Astrocyte (in vitro differentiated cells and primary cell): ENCODE data around the gene NPPB. TPM values are rescaled to one million over a fixed set of nuclear protein-coding genes. Genes with fewer than 3 reads are reported as not detected.

ENCODE experiments used
- DNase-seq: peaks from one replicate; pipeline ENCODE4 v3.0.0-alpha.2; 2010; ENCODE audit warnings: low read depth
- FAIRE-seq: peaks from 2 replicates; lab custom pipeline; 2011; peaks lifted over from hg19 to GRCh38; lab: Jason Lieb, UNC
- H2AFZ ChIP-seq: 2 replicates; pipeline ENCODE4 v1.6.0; 2012; ENCODE audit warnings: low read depth, low read length, inconsistent platforms
- H3K27ac ChIP-seq: 2 replicates; pipeline ENCODE4 v1.5.1; 2011; ENCODE audit warnings: low read depth, low read length, inconsistent platforms
- H3K27me3 ChIP-seq: 2 replicates; pipeline ENCODE4 v1.6.0; 2011; ENCODE audit warnings: low read length, inconsistent platforms; ENCODE audit not compliant: insufficient read depth
- H3K36me3 ChIP-seq: 2 replicates; pipeline ENCODE4 v1.5.1; 2011; ENCODE audit warnings: low read length, inconsistent platforms; ENCODE audit not compliant: insufficient read depth
- H3K4me1 ChIP-seq: 2 replicates; pipeline ENCODE4 v1.5.1; 2011; ENCODE audit warnings: low read length, inconsistent platforms; ENCODE audit not compliant: insufficient read depth
- H3K4me2 ChIP-seq: 2 replicates; pipeline ENCODE4 v1.6.0; 2012; ENCODE audit warnings: low read length, inconsistent platforms
- H3K4me3 ChIP-seq: 2 replicates; pipeline ENCODE4 v1.5.1; 2011; ENCODE audit warnings: low read depth, mild to moderate bottlenecking, low read length, inconsistent platforms; ENCODE audit not compliant: insufficient read depth
- H3K79me2 ChIP-seq: 2 replicates; pipeline ENCODE4 v1.6.0; 2012; ENCODE audit warnings: mild to moderate bottlenecking, low read length, inconsistent platforms; ENCODE audit not compliant: insufficient read depth
- H3K9ac ChIP-seq: 2 replicates; pipeline ENCODE4 v1.6.0; 2012; ENCODE audit warnings: mild to moderate bottlenecking, low read length, inconsistent platforms
- H3K9me3 ChIP-seq: 2 replicates; pipeline ENCODE4 v1.5.1; 2012; ENCODE audit warnings: low read depth, mild to moderate bottlenecking, low read length, inconsistent platforms; ENCODE audit not compliant: insufficient read depth
- H4K20me1 ChIP-seq: 2 replicates; pipeline ENCODE4 v1.6.0; 2012; ENCODE audit warnings: low read length, inconsistent platforms; ENCODE audit not compliant: insufficient read depth
- H3K27ac Mint-ChIP-seq: one replicate; pipeline ENCODE4 v1.8.0; 2021; ENCODE audit warnings: mild to moderate bottlenecking, mixed read lengths; ENCODE audit not compliant: unreplicated experiment
- H3K27me3 Mint-ChIP-seq: one replicate; pipeline ENCODE4 v1.8.0; 2021; ENCODE audit warnings: low read depth, mixed read lengths; ENCODE audit not compliant: unreplicated experiment
- H3K36me3 Mint-ChIP-seq: one replicate; pipeline ENCODE4 v1.8.0; 2021; ENCODE audit warnings: low read depth, mixed read lengths; ENCODE audit not compliant: unreplicated experiment
- H3K4me1 Mint-ChIP-seq: one replicate; pipeline ENCODE4 v1.8.0; 2021; ENCODE audit warnings: low read depth, mixed read lengths; ENCODE audit not compliant: unreplicated experiment
- H3K4me3 Mint-ChIP-seq: one replicate; pipeline ENCODE4 v1.8.0; 2021; ENCODE audit warnings: mild to moderate bottlenecking, moderate library complexity, mixed read lengths; ENCODE audit not compliant: unreplicated experiment
- H3K9me3 Mint-ChIP-seq: one replicate; pipeline ENCODE4 v1.8.0; 2021; ENCODE audit warnings: mild to moderate bottlenecking, mixed read lengths; ENCODE audit not compliant: unreplicated experiment
- CTCF ChIP-seq: IDR thresholded peaks from 2 replicates; pipeline ENCODE4 v1.5.1; 2011; ENCODE audit warnings: low read depth, mild to moderate bottlenecking, inconsistent platforms, low read length, moderate library complexity; ENCODE audit not compliant: insufficient read depth
- EZH2 ChIP-seq: IDR thresholded peaks from 2 replicates; pipeline ENCODE4 v1.6.1; 2012; ENCODE audit warnings: mild to moderate bottlenecking, low read length, inconsistent platforms; ENCODE audit not compliant: insufficient read depth
- total RNA-seq: library from RNA; stranded (reverse); gene quantifications from 2 replicates; pipeline ENCODE4 v1.2.1, GENCODE V29; 2021

Gene NPPB
- total RNA-seq, 1 donor from 2014 or later: 449 TPM

GRCh38 chr1:11873395-11874257, 14.9 kb upstream of the NPPB start:
- DNase-seq: no peak
- no peaks in the 10 kb centered on the region for H3K36me3 Mint-ChIP-seq
- Histone ChIP-seq H3K27ac (no peak overlapping the region), H3K36me3 (no peaks in the 10 kb centered on the region), H3K79me2 (no peaks in the 10 kb centered on the region), H3K27me3 (peaks cover 10% of the 10 kb centered on the region), H3K9ac (no peak overlapping the region), H3K4me2 (no peak overlapping the region), H4K20me1 (no peaks in the 10 kb centered on the region), H3K9me3 (no peaks in the 10 kb centered on the region), H3K4me1 (no peaks in the 10 kb centered on the region), H3K4me3 (no peak overlapping the region), H2AFZ (no peak overlapping the region)
- H3K27ac Mint-ChIP-seq: no peak overlapping the region
- H3K9me3 Mint-ChIP-seq: no peaks in the 10 kb centered on the region
- H3K4me1 Mint-ChIP-seq: no peaks in the 10 kb centered on the region
- TF ChIP-seq CTCF: no peak
- TF ChIP-seq EZH2: no peak
- H3K27me3 Mint-ChIP-seq: peaks cover 48% of the 10 kb centered on the region
- no peak overlapping the region for H3K4me3 Mint-ChIP-seq
- FAIRE-seq: no peak

- no peak overlapping the region for H2AFZ ChIP-seq
- no peak overlapping the region for H3K4me3 Mint-ChIP-seq
- H3K9me3 Mint-ChIP-seq: no peaks in the 10 kb centered on the region
- H3K4me3 ChIP-seq: no peak overlapping the region
- H3K4me2 ChIP-seq: no peak overlapping the region
- no peaks in the 10 kb centered on the region for H3K79me2 ChIP-seq
- H3K27me3 ChIP-seq: peaks cover 10% of the 10 kb centered on the region
- FAIRE-seq (no peak), DNase-seq (no peak)
- no peaks in the 10 kb centered on the region for H3K9me3 ChIP-seq
- peaks cover 47% of the 10 kb centered on the region for H3K27me3 Mint-ChIP-seq
- H4K20me1 ChIP-seq: no peaks in the 10 kb centered on the region
- no peaks in the 10 kb centered on the region for H3K36me3 ChIP-seq
- H3K4me1 Mint-ChIP-seq: no peaks in the 10 kb centered on the region
- no peak overlapping the region for H3K27ac Mint-ChIP-seq
- TF ChIP-seq EZH2 (no peak), CTCF (no peak)
- H3K36me3 Mint-ChIP-seq: no peaks in the 10 kb centered on the region
- no peaks in the 10 kb centered on the region for H3K4me1 ChIP-seq
- H3K27ac ChIP-seq: no peak overlapping the region
- no peak overlapping the region for H3K9ac ChIP-seq
Measured at GRCh38 chr1:11872545-11872944, 13.8 kb upstream of the NPPB start.

GRCh38 chr1:11869650-11870207, 11.0 kb upstream of the NPPB start:
- Mint-ChIP-seq H3K36me3 (no peaks in the 10 kb centered on the region), H3K9me3 (no peaks in the 10 kb centered on the region), H3K4me1 (no peaks in the 10 kb centered on the region), H3K27ac (no peak overlapping the region), H3K27me3 (peaks cover 46% of the 10 kb centered on the region), H3K4me3 (no peak overlapping the region)
- no peak overlapping the region for H2AFZ ChIP-seq
- H3K27ac ChIP-seq: no peak overlapping the region
- H3K9ac ChIP-seq: no peak overlapping the region
- no peak overlapping the region for H3K4me2 ChIP-seq
- no peak for DNase-seq
- H4K20me1 ChIP-seq: no peaks in the 10 kb centered on the region
- H3K4me1 ChIP-seq: no peaks in the 10 kb centered on the region
- TF ChIP-seq EZH2 (no peak), CTCF (no peak)
- no peak for FAIRE-seq
- no peaks in the 10 kb centered on the region for H3K9me3 ChIP-seq
- H3K4me3 ChIP-seq: no peak overlapping the region
- no peaks in the 10 kb centered on the region for H3K79me2 ChIP-seq
- H3K27me3 ChIP-seq: peaks cover 4% of the 10 kb centered on the region
- H3K36me3 ChIP-seq: no peaks in the 10 kb centered on the region
